ENCODE results near the gene SPAG17.

- TF ChIP-seq GATA2 (CRISPR knock-in tag; IDR thresholded peaks at IDR 0.05) (no peak), CTCF (IDR thresholded peaks at IDR 0.05) (no peak), RCOR1 (IDR thresholded peaks at IDR 0.05; ENCODE audit: low read length) (no peak), REST (IDR thresholded peaks at IDR 0.05; ENCODE audit: low read depth, low read length) (no peak), EZH2phosphoT487 (IDR thresholded peaks at IDR 0.05; ENCODE audit: borderline replicate concordance, low read depth) (no peak), RAD21 (IDR thresholded peaks at IDR 0.05; ENCODE audit: low read length) (no peak), RFX5 (IDR thresholded peaks at IDR 0.05; ENCODE audit: low read length) (no peak), JUND (IDR thresholded peaks at IDR 0.05) (no peak), CHD2 (IDR thresholded peaks at IDR 0.05; ENCODE audit: low read length, partially characterized antibody) (no peak), SIN3A (IDR thresholded peaks at IDR 0.05; ENCODE audit: borderline replicate concordance, low read depth, low read length) (no peak)
Observed at GRCh38 chr1:117942293-117942692, 242.7 kb downstream of the SPAG17 start.
